Panc1 (cell line): ENCODE measurements around the gene KRT1. TPM values are rescaled to one million over a fixed set of nuclear protein-coding genes. Genes with fewer than 3 reads are reported as not detected.

Source experiments
- ATAC-seq: fragments of 200-7000 bp; cut with Tn5 transposase; 2 replicates; pipeline ENCODE4 v1.9.1; 2020; ENCODE audit warnings: mild to moderate bottlenecking, moderate library complexity
- BruUV-seq: library from RNA; stranded (reverse); fragments of 400-500 nt; replicated peaks from 2 replicates; lab custom pipeline; 2021; lab: Mats Ljungman, UMichigan
- CTCF ChIA-PET: fragments of 300-600 bp; sonication (Branson Sonifier 250); formaldehyde crosslinking; loops from one replicate; lab custom pipeline; 2022; ENCODE audit warnings: antibody characterized with exemption; lab: Charles Lee
- POLR2A ChIA-PET: fragments of 300-600 bp; sonication (Branson Sonifier 250); formaldehyde crosslinking; loops from one replicate; lab custom pipeline; 2022; ENCODE audit warnings: antibody characterized with exemption; lab: Charles Lee
- DNase-seq: peaks from one replicate; pipeline ENCODE4 v3.0.0-alpha.2; 2010; ENCODE audit warnings: low read depth, low spot score
- H3K27ac ChIP-seq: 2 replicates; pipeline ENCODE4 v1.5.1; 2011; ENCODE audit warnings: mild to moderate bottlenecking, low read length, inconsistent platforms
- H3K27me3 ChIP-seq: fragments of 200-500 bp; sonication (Bioruptor generic); 2 replicates; pipeline ENCODE4 v1.6.0; 2014; ENCODE audit warnings: low read length, inconsistent platforms; ENCODE audit not compliant: control insufficient read depth, insufficient read depth
- H3K36me3 ChIP-seq: fragments of 200-500 bp; sonication (Bioruptor generic); 2 replicates; pipeline ENCODE4 v1.5.1; 2014; ENCODE audit warnings: inconsistent platforms, mild to moderate bottlenecking, low read length, moderate library complexity; ENCODE audit not compliant: control insufficient read depth, insufficient read depth
- H3K4me1 ChIP-seq: 2 replicates; pipeline ENCODE4 v1.5.1; 2011; ENCODE audit warnings: inconsistent platforms, mild to moderate bottlenecking, low read length, moderate library complexity; ENCODE audit not compliant: control insufficient read depth, insufficient read depth
- H3K4me3 ChIP-seq, 2 experiments: 2 replicates each; pipeline ENCODE4 v1.5.1; 2011 to 2012; ENCODE audit warnings: low read depth in 2 of 2, low read length in 2 of 2, mild to moderate bottlenecking in 2 of 2, inconsistent platforms in 1 of 2, moderate library complexity in 1 of 2
- H3K9me3 ChIP-seq: fragments of 200-500 bp; sonication (Bioruptor generic); 2 replicates; pipeline ENCODE4 v1.5.1; 2014; ENCODE audit warnings: low read depth, mild to moderate bottlenecking, inconsistent platforms, low read length, moderate library complexity; ENCODE audit not compliant: control insufficient read depth, insufficient read depth
- POLR2AphosphoS5 ChIP-seq: IDR thresholded peaks from 2 replicates; pipeline ENCODE4 v1.6.1; 2012; ENCODE audit warnings: mild to moderate bottlenecking, low read depth, low read length, moderate library complexity
- SIN3A ChIP-seq: IDR thresholded peaks from 2 replicates; pipeline ENCODE4 v1.6.1; 2012; ENCODE audit warnings: low read depth, mild to moderate bottlenecking, low read length, moderate library complexity, borderline replicate concordance; ENCODE audit not compliant: insufficient read depth
- TCF7L2 ChIP-seq: IDR thresholded peaks from 2 replicates; pipeline ENCODE4 v1.6.1; 2011; ENCODE audit warnings: mild to moderate bottlenecking, low read depth, low read length, inconsistent platforms
- in situ Hi-C: cut with HindIII; loops from 2 replicates; pipeline ENCODE4 v1.10.0; 2016; ENCODE audit warnings: low sequenced_read_pairs, low pct_unique_long_range_greater_than_20kb
- intact Hi-C: fragments of 100-400 bp; cut with micrococcal nuclease; formaldehyde crosslinking; loops from one replicate; pipeline ENCODE4 v1.10.0; 2022; ENCODE audit not compliant: unreplicated experiment
- total RNA-seq: library from RNA; stranded (reverse); gene quantifications from one replicate; pipeline ENCODE4 v1.2.1, GENCODE V29; 2021; ENCODE audit not compliant: unreplicated experiment
- TF ChIP-seq, protein P1 (sequence below): fragments of 450-650 bp; IDR thresholded peaks from 2 replicates; pipeline ENCODE4 v1.5.1; 2017; ENCODE audit warnings: mild to moderate bottlenecking
- TF ChIP-seq, protein P2 (sequence below), 2 experiments: IDR thresholded peaks; 2 replicates each; pipeline ENCODE4 v1.6.1; 2011 to 2012; ENCODE audit warnings: low read depth in 2 of 2, control low read depth in 1 of 2, low read length in 1 of 2, mild to moderate bottlenecking in 1 of 2, moderate library complexity in 1 of 2; ENCODE audit not compliant: insufficient read depth in 1 of 2

The KRT1 gene
- total RNA-seq, 1 experiment from 2014 or later = not detected

DNA sequence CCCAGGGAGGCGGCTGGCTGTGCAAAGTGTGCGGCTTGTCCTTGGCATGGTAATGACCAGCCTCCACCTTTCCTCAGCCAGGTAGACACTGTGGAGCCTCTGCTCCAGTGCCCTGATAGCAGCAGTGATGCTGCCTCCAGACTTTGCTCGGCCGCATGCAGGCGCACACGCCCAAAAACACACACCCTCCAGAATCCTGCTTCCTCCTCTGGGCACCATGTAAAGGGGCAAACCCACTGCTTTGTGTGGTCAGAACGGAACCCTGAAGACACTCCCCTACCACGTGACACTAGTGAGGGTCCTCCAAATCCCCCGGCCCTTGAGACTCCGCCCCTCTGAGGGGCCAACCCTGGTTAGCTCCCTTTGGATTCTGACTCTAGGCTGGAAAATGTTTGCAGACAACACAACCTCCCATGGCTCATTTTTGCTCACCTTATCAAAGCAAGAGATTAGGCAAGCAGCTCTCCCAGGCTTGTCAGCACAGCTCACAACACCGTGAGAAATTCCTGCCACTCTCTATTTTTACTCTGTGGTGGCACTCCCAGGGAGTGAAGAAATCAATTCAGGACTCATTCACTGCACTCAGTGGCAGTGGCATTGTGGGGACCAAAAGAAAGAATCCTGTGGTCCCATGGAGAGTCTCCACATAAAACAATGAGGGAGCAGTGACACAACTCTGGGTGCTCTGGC is 18.6 kb upstream of the KRT1 start:
- CTCF ChIA-PET = no interaction called here
- intact Hi-C loops = no loop called here
- DNase-seq (no peak), ATAC-seq (no peak)
- POLR2A ChIA-PET = no interaction called here
- H3K27me3 ChIP-seq = peaks cover 13% of the 10 kb centered on the region
- H3K4me3 ChIP-seq = no peak overlapping the region
- H3K4me1 ChIP-seq = no peaks in the 10 kb centered on the region
- no peak for TF ChIP-seq TCF7L2
- TF ChIP-seq SIN3A = no peak
- no peaks in the 10 kb centered on the region for H3K9me3 ChIP-seq
- in situ Hi-C loops = no loop called here
- no peaks in the 10 kb centered on the region for H3K36me3 ChIP-seq
- no TSS peak for BruUV-seq
- H3K27ac ChIP-seq = no peak overlapping the region

DNA sequence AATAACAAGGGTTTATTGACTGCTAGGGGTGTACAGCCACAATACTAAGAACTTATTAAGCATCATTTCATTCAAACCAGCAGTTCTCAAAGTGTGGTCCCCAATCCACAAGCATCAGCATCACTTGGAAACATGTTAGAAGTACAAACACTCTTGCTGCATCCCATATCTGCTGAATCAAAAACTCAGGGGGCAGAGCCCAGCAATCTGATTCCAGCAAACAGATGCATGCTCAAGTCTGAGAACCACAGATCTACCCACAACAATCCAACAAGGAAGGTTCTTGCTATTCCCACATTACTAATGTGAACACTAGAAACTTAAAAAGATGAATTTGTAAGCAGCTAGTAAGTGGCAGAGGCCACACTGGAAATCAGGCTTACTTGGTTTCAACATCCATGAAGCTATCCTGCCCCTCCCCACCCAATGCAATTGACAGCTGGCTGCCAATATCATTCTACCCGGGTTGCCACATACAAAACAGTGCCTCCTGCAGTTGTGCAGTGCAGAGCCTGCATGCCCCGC is 16.9 kb upstream of the KRT1 start:
- POLR2A ChIA-PET = no interaction called here
- CTCF ChIA-PET = no interaction called here
- H3K4me1 ChIP-seq = no peaks in the 10 kb centered on the region
- no peaks in the 10 kb centered on the region for H3K9me3 ChIP-seq
- ATAC-seq = no peak
- H3K36me3 ChIP-seq = no peaks in the 10 kb centered on the region
- no peak overlapping the region for H3K4me3 ChIP-seq
- no peak overlapping the region for H3K27ac ChIP-seq
- intact Hi-C loops = no loop called here
- BruUV-seq = no TSS peak
- in situ Hi-C loops = no loop called here
- TF ChIP-seq, protein P1, sequence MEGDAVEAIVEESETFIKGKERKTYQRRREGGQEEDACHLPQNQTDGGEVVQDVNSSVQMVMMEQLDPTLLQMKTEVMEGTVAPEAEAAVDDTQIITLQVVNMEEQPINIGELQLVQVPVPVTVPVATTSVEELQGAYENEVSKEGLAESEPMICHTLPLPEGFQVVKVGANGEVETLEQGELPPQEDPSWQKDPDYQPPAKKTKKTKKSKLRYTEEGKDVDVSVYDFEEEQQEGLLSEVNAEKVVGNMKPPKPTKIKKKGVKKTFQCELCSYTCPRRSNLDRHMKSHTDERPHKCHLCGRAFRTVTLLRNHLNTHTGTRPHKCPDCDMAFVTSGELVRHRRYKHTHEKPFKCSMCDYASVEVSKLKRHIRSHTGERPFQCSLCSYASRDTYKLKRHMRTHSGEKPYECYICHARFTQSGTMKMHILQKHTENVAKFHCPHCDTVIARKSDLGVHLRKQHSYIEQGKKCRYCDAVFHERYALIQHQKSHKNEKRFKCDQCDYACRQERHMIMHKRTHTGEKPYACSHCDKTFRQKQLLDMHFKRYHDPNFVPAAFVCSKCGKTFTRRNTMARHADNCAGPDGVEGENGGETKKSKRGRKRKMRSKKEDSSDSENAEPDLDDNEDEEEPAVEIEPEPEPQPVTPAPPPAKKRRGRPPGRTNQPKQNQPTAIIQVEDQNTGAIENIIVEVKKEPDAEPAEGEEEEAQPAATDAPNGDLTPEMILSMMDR = no peak
- no peak for TF ChIP-seq SIN3A
- no peak for TF ChIP-seq POLR2AphosphoS5
- TF ChIP-seq, protein P2, sequence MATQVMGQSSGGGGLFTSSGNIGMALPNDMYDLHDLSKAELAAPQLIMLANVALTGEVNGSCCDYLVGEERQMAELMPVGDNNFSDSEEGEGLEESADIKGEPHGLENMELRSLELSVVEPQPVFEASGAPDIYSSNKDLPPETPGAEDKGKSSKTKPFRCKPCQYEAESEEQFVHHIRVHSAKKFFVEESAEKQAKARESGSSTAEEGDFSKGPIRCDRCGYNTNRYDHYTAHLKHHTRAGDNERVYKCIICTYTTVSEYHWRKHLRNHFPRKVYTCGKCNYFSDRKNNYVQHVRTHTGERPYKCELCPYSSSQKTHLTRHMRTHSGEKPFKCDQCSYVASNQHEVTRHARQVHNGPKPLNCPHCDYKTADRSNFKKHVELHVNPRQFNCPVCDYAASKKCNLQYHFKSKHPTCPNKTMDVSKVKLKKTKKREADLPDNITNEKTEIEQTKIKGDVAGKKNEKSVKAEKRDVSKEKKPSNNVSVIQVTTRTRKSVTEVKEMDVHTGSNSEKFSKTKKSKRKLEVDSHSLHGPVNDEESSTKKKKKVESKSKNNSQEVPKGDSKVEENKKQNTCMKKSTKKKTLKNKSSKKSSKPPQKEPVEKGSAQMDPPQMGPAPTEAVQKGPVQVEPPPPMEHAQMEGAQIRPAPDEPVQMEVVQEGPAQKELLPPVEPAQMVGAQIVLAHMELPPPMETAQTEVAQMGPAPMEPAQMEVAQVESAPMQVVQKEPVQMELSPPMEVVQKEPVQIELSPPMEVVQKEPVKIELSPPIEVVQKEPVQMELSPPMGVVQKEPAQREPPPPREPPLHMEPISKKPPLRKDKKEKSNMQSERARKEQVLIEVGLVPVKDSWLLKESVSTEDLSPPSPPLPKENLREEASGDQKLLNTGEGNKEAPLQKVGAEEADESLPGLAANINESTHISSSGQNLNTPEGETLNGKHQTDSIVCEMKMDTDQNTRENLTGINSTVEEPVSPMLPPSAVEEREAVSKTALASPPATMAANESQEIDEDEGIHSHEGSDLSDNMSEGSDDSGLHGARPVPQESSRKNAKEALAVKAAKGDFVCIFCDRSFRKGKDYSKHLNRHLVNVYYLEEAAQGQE (IDR thresholded peaks at IDR 0.05; ENCODE audit: insufficient read depth in 1 of 2, low read depth in 2 of 2, low read length in 1 of 2) = no peak
- no peak for TF ChIP-seq TCF7L2
- DNase-seq = no peak
- H3K27me3 ChIP-seq = peaks cover 9% of the 10 kb centered on the region; the same call in 1 of the 2 replicates

DNA sequence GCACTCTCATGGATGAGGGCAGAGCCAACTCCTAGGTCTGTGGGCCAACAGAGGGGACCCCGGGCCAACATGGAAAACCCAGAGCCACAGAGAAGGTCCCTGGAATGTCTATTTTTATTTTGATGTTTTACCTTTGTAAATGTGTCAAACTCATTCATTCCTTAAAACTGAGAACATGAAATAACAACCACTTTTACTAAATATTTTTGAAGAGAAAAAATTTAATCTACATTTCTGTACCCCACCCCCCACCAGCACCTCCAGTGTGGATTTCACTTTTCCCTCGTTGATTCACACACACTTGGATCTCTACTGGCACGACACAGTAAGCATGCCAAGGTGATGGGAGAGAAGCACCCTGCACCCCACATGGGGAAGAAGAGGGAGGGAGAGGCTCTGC is 16.4 kb upstream of the KRT1 start:
- in situ Hi-C loops = no loop called here
- H3K4me1 ChIP-seq = no peaks in the 10 kb centered on the region; the same call in 1 of the 2 replicates
- intact Hi-C loops = no loop called here
- no peak for DNase-seq
- H3K4me3 ChIP-seq = no peak overlapping the region
- POLR2A ChIA-PET = no interaction called here
- no peak overlapping the region for H3K27ac ChIP-seq
- ATAC-seq = no peak
- no peaks in the 10 kb centered on the region for H3K9me3 ChIP-seq
- CTCF ChIA-PET = no interaction called here
- H3K27me3 ChIP-seq = peaks cover 13% of the 10 kb centered on the region; the same call in 1 of the 2 replicates
- BruUV-seq = no TSS peak
- TF ChIP-seq SIN3A = no peak
- TF ChIP-seq, protein P2 (IDR thresholded peaks at IDR 0.05; ENCODE audit: insufficient read depth in 1 of 2, low read depth in 2 of 2, low read length in 1 of 2) = no peak
- TF ChIP-seq, protein P1 = no peak
- no peaks in the 10 kb centered on the region for H3K36me3 ChIP-seq
